GM23338 (cell line): ENCODE measurements around the gene POLR3E. TPM values are rescaled to one million over a fixed set of nuclear protein-coding genes. Genes with fewer than 3 reads are reported as not detected.

Experiments used
- ATAC-seq: fragments of 200-7000 bp; cut with Tn5 transposase; 3 replicates; pipeline ENCODE4 v1.9.1; 2020
- DNase-seq: peaks from one replicate; pipeline ENCODE4 v3.0.0-alpha.2; 2015; ENCODE audit warnings: low spot score
- H2AFZ ChIP-seq: fragments of 200-600 bp; sonication (generic); 2 replicates; pipeline ENCODE4 v1.8.0; 2016; ENCODE audit warnings: antibody characterized with exemption, mild to moderate bottlenecking, moderate library complexity
- H3F3A ChIP-seq: fragments of 200-600 bp; sonication (generic); replicated peaks from 2 replicates; pipeline ENCODE4 v1.8.0; 2017; ENCODE audit warnings: antibody characterized with exemption, mixed run types, low read depth
- H3K27ac ChIP-seq: fragments of 200-600 bp; sonication (generic); 2 replicates; pipeline ENCODE4 v1.6.1; 2016; ENCODE audit warnings: low read depth
- H3K27me3 ChIP-seq: fragments of 200-600 bp; sonication (generic); 2 replicates; pipeline ENCODE4 v1.8.0; 2016; ENCODE audit warnings: mild to moderate bottlenecking, mixed run types, moderate library complexity; ENCODE audit not compliant: insufficient read depth
- H3K36me3 ChIP-seq: fragments of 200-600 bp; sonication (generic); 2 replicates; pipeline ENCODE4 v1.8.0; 2016; ENCODE audit warnings: mild to moderate bottlenecking; ENCODE audit not compliant: insufficient read depth
- H3K4me1 ChIP-seq: fragments of 200-600 bp; sonication (generic); 2 replicates; pipeline ENCODE4 v1.8.0; 2016; ENCODE audit warnings: mild to moderate bottlenecking, moderate library complexity; ENCODE audit not compliant: insufficient read depth
- H3K4me2 ChIP-seq: fragments of 200-600 bp; sonication (generic); 2 replicates; pipeline ENCODE4 v1.7.1; 2017; ENCODE audit warnings: mixed run types
- H3K4me3 ChIP-seq: fragments of 200-600 bp; sonication (generic); 2 replicates; pipeline ENCODE4 v1.6.1; 2016; ENCODE audit warnings: mixed run types
- H3K79me2 ChIP-seq: fragments of 200-600 bp; sonication (generic); replicated peaks from 2 replicates; pipeline ENCODE4 v1.8.0; 2017; ENCODE audit warnings: mild to moderate bottlenecking; ENCODE audit not compliant: insufficient read depth
- H3K9me2 ChIP-seq: fragments of 200-600 bp; sonication (generic); 2 replicates; pipeline ENCODE4 v1.8.0; 2017; ENCODE audit not compliant: insufficient read depth
- H4K20me1 ChIP-seq: fragments of 200-600 bp; sonication (generic); replicated peaks from 2 replicates; pipeline ENCODE4 v1.8.0; 2017; ENCODE audit warnings: mild to moderate bottlenecking; ENCODE audit not compliant: insufficient read depth
- H3K27ac Mint-ChIP-seq: 2 replicates; pipeline ENCODE4 v1.8.0; 2020; ENCODE audit warnings: inconsistent platforms, mild to moderate bottlenecking, moderate library complexity, mixed read lengths
- H3K27me3 Mint-ChIP-seq: 3 replicates; pipeline ENCODE4 v1.8.0; 2022; ENCODE audit warnings: low read depth, mild to moderate bottlenecking, moderate library complexity, mixed read lengths, inconsistent platforms; ENCODE audit not compliant: insufficient read depth, poor library complexity
- H3K36me3 Mint-ChIP-seq: 3 replicates; pipeline ENCODE4 v1.8.0; 2021; ENCODE audit warnings: low read depth, mild to moderate bottlenecking, inconsistent platforms, moderate library complexity, mixed read lengths
- H3K4me1 Mint-ChIP-seq: 3 replicates; pipeline ENCODE4 v1.8.0; 2020; ENCODE audit warnings: mild to moderate bottlenecking, inconsistent platforms, mixed read lengths
- H3K4me3 Mint-ChIP-seq: 3 replicates; pipeline ENCODE4 v1.8.0; 2021; ENCODE audit warnings: moderate library complexity, mild to moderate bottlenecking, inconsistent platforms, mixed read lengths
- H3K9me3 Mint-ChIP-seq: 3 replicates; pipeline ENCODE4 v1.8.0; 2020; ENCODE audit warnings: moderate library complexity, mild to moderate bottlenecking, inconsistent platforms, mixed read lengths
- CREB1 ChIP-seq: fragments of 250-450 bp; sonication (Bioruptor Pico); IDR thresholded peaks from 2 replicates; pipeline ENCODE4 v1.5.0; 2020; ENCODE audit warnings: low read depth, mild to moderate bottlenecking, moderate library complexity
- CTCF ChIP-seq, 2 experiments: fragments of 200-600 bp in 1 of 2; sonication (generic) in 1 of 2; conservative IDR thresholded peaks; 2 replicates each; pipeline versions ENCODE4 v1.5.1 to v1.6.1; 2016 to 2017; ENCODE audit warnings: antibody characterized with exemption in 2 of 2, low read depth in 2 of 2, mild to moderate bottlenecking in 2 of 2, moderate library complexity in 1 of 2
- ETS1 ChIP-seq: IDR thresholded peaks from 2 replicates; pipeline ENCODE4 v1.6.1; 2016; ENCODE audit warnings: antibody characterized with exemption
- EZH2 ChIP-seq: fragments of 200-600 bp; sonication (generic); IDR thresholded peaks from one replicate; pipeline ENCODE4 v1.8.0; 2017; ENCODE audit warnings: antibody characterized with exemption, mild to moderate bottlenecking, low read depth; ENCODE audit not compliant: unreplicated experiment
- EZH2phosphoT487 ChIP-seq: fragments of 200-600 bp; sonication (generic); IDR thresholded peaks from one replicate; pipeline ENCODE4 v1.8.1; 2018; ENCODE audit warnings: antibody characterized with exemption; ENCODE audit not compliant: unreplicated experiment
- JUNB ChIP-seq: IDR thresholded peaks from one replicate; pipeline ENCODE4 v1.6.1; 2016; ENCODE audit warnings: antibody characterized with exemption; ENCODE audit not compliant: unreplicated experiment
- NANOG ChIP-seq: IDR thresholded peaks from 2 replicates; pipeline ENCODE4 v1.6.1; 2016; ENCODE audit warnings: antibody characterized with exemption, borderline replicate concordance
- POLR2AphosphoS5 ChIP-seq: IDR thresholded peaks from 2 replicates; pipeline ENCODE4 v1.6.1; 2016; ENCODE audit warnings: antibody characterized with exemption, low read depth
- REST ChIP-seq: IDR thresholded peaks from one replicate; pipeline ENCODE4 v1.6.1; 2018; ENCODE audit warnings: antibody characterized with exemption; ENCODE audit not compliant: unreplicated experiment
- STAT1 ChIP-seq: IDR thresholded peaks from one replicate; pipeline ENCODE4 v1.6.1; 2016; ENCODE audit warnings: antibody characterized with exemption; ENCODE audit not compliant: unreplicated experiment
- ZNF114 ChIP-seq: fragments of 250-450 bp; sonication (Bioruptor Pico); IDR thresholded peaks from 2 replicates; pipeline ENCODE4 v1.5.0; 2020; ENCODE audit warnings: mild to moderate bottlenecking, moderate library complexity
- ZNF331 ChIP-seq: fragments of 250-450 bp; sonication (Bioruptor Pico); IDR thresholded peaks from 2 replicates; pipeline ENCODE4 v1.5.0; 2020; ENCODE audit warnings: low read depth, mild to moderate bottlenecking, moderate library complexity
- polyA plus RNA-seq: library from polyadenylated mRNA; unstranded; fragments of >200 nt; fragmentation: Nextera tagmentation; extraction: Ambion mirVana; gene quantifications from 2 replicates; pipeline ENCODE4 v1.2.1, GENCODE V29; 2016
- total RNA-seq: library from RNA; depleted of rRNA; stranded (reverse); fragments of >200 nt; shearing (Covaris generic); gene quantifications from 2 replicates; pipeline ENCODE4 v1.2.3, GENCODE V29; 2014
- TF ChIP-seq, protein P1 (sequence below): fragments of 250-450 bp; sonication (Bioruptor Pico); IDR thresholded peaks from 2 replicates; pipeline ENCODE4 v1.5.0; 2020; ENCODE audit warnings: mild to moderate bottlenecking, moderate library complexity

The POLR3E gene
- total and polyA plus RNA-seq, 2 experiments from 2014 or later = 62.7 to 141 TPM

DNA sequence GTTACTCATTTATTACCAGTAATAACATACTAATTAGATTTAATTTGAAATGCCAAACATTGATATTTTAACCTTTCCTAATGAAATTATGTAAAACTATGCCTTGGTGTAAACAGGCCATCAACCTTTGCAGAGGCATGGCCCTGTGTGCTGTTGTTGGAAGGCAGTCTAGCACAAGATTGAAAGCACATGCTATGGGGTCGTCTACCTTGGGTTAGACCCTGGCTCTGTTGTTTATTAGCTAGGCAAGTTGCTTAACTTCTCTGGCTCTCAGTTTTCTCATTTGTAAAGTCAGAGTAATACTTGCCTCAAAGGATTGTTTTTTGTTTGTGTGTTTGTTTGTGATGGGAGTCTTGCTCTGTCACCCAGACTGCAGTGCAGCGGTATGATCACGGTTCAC lies 86.6 kb downstream of the POLR3E start:
- Histone ChIP-seq H3K27me3 (no peaks in the 10 kb centered on the region), H3K27ac (no peak overlapping the region), H3K79me2 (no peaks in the 10 kb centered on the region), H3K4me3 (no peak overlapping the region), H3K9me2 (no peaks in the 10 kb centered on the region), H3K4me1 (no peaks in the 10 kb centered on the region), H4K20me1 (no peaks in the 10 kb centered on the region), H3F3A (no peaks in the 10 kb centered on the region), H3K4me2 (no peak overlapping the region), H2AFZ (no peak overlapping the region), H3K36me3 (no peaks in the 10 kb centered on the region)
- DNase-seq (no peak), ATAC-seq (no peak)
- peaks cover 2% of the 10 kb centered on the region for H3K27me3 Mint-ChIP-seq
- no peaks in the 10 kb centered on the region for H3K4me1 Mint-ChIP-seq
- no peak overlapping the region for H3K27ac Mint-ChIP-seq
- H3K36me3 Mint-ChIP-seq = no peaks in the 10 kb centered on the region
- H3K4me3 Mint-ChIP-seq = no peak overlapping the region
- TF ChIP-seq CREB1 (CRISPR knock-in tag) (no peak), REST (no peak), CTCF (conservative IDR thresholded peaks at IDR 0.05; ENCODE audit: low read depth in 2 of 2) (no peak), ZNF331 (CRISPR knock-in tag) (no peak), ZNF114 (no peak), EZH2phosphoT487 (no peak), ETS1 (no peak), NANOG (no peak), POLR2AphosphoS5 (no peak), EZH2 (no peak), STAT1 (no peak), JUNB (no peak)
- TF ChIP-seq, protein P1, sequence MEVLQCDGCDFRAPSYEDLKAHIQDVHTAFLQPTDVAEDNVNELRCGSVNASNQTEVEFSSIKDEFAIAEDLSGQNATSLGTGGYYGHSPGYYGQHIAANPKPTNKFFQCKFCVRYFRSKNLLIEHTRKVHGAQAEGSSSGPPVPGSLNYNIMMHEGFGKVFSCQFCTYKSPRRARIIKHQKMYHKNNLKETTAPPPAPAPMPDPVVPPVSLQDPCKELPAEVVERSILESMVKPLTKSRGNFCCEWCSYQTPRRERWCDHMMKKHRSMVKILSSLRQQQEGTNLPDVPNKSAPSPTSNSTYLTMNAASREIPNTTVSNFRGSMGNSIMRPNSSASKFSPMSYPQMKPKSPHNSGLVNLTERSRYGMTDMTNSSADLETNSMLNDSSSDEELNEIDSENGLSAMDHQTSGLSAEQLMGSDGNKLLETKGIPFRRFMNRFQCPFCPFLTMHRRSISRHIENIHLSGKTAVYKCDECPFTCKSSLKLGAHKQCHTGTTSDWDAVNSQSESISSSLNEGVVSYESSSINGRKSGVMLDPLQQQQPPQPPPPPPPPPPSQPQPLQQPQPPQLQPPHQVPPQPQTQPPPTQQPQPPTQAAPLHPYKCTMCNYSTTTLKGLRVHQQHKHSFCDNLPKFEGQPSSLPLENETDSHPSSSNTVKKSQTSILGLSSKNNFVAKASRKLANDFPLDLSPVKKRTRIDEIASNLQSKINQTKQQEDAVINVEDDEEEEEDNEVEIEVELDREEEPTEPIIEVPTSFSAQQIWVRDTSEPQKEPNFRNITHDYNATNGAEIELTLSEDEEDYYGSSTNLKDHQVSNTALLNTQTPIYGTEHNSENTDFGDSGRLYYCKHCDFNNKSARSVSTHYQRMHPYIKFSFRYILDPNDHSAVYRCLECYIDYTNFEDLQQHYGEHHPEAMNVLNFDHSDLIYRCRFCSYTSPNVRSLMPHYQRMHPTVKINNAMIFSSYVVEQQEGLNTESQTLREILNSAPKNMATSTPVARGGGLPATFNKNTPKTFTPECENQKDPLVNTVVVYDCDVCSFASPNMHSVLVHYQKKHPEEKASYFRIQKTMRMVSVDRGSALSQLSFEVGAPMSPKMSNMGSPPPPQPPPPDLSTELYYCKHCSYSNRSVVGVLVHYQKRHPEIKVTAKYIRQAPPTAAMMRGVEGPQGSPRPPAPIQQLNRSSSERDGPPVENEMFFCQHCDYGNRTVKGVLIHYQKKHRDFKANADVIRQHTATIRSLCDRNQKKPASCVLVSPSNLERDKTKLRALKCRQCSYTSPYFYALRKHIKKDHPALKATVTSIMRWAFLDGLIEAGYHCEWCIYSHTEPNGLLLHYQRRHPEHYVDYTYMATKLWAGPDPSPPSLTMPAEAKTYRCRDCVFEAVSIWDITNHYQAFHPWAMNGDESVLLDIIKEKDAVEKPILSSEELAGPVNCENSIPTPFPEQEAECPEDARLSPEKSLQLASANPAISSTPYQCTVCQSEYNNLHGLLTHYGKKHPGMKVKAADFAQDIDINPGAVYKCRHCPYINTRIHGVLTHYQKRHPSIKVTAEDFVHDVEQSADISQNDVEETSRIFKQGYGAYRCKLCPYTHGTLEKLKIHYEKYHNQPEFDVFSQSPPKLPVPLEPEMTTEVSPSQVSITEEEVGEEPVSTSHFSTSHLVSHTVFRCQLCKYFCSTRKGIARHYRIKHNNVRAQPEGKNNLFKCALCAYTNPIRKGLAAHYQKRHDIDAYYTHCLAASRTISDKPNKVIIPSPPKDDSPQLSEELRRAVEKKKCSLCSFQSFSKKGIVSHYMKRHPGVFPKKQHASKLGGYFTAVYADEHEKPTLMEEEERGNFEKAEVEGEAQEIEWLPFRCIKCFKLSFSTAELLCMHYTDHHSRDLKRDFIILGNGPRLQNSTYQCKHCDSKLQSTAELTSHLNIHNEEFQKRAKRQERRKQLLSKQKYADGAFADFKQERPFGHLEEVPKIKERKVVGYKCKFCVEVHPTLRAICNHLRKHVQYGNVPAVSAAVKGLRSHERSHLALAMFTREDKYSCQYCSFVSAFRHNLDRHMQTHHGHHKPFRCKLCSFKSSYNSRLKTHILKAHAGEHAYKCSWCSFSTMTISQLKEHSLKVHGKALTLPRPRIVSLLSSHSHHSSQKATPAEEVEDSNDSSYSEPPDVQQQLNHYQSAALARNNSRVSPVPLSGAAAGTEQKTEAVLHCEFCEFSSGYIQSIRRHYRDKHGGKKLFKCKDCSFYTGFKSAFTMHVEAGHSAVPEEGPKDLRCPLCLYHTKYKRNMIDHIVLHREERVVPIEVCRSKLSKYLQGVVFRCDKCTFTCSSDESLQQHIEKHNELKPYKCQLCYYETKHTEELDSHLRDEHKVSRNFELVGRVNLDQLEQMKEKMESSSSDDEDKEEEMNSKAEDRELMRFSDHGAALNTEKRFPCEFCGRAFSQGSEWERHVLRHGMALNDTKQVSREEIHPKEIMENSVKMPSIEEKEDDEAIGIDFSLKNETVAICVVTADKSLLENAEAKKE = no peak
- no peaks in the 10 kb centered on the region for H3K9me3 Mint-ChIP-seq
